VCaP (cell line): ENCODE results near the gene OR2A12.

Source experiments
- H3K27ac ChIP-seq: fragments of 450-650 bp; 2 replicates; pipeline ENCODE4 v1.5.1; 2017
- CTCF ChIP-seq: fragments of 450-650 bp; conservative IDR thresholded peaks from 2 replicates; pipeline ENCODE4 v1.5.1; 2017; ENCODE audit warnings: mild to moderate bottlenecking, moderate library complexity

Gene OR2A12

GRCh38 chr7:144057954-144058353 is 28.1 kb upstream of the OR2A12 start:
- H3K27ac ChIP-seq = no peak overlapping the region
- no peak for TF ChIP-seq CTCF

GRCh38 chr7:144063710-144064109 is 22.4 kb upstream of the OR2A12 start:
- TF ChIP-seq CTCF = 0 out of 2 replicates have a peak, but pooled peaks have one; percentile 27
- no peak overlapping the region for H3K27ac ChIP-seq

- TF ChIP-seq CTCF = no peak
- no peak within 1 kb of the TSS for H3K27ac ChIP-seq
Observed at GRCh38 chr7:144069511-144069910, 16.6 kb upstream of the OR2A12 start, which contains the start of gene OR2A25. TSS of gene OR2A25 (plus strand) at chr7:144069811. CDS start at chr7:144074220, 4,409 bp downstream.

GRCh38 chr7:144069953-144070352 is 16.1 kb upstream of the OR2A12 start:
- no peak for TF ChIP-seq CTCF
- H3K27ac ChIP-seq = no peak overlapping the region

- TF ChIP-seq CTCF = no peak
Observed at GRCh38 chr7:144074374-144074773, 11.7 kb upstream of the OR2A12 start.

GRCh38 chr7:144086730-144087129 is 652 bp downstream of the OR2A12 start:
- TF ChIP-seq CTCF = no peak

More at GRCh38 chr7:144074374-144074773, 11.7 kb upstream of the OR2A12 start:
- no peak overlapping the region for H3K27ac ChIP-seq

GRCh38 chr7:144087230-144087629 is 1.2 kb downstream of the OR2A12 start:
- TF ChIP-seq CTCF = no peak

More at GRCh38 chr7:144086730-144087129, 652 bp downstream of the OR2A12 start:
- no peak overlapping the region for H3K27ac ChIP-seq

More at GRCh38 chr7:144087230-144087629, 1.2 kb downstream of the OR2A12 start:
- no peak overlapping the region for H3K27ac ChIP-seq
